ENCODE data around the gene FADS1. TPM values are rescaled to one million over a fixed set of nuclear protein-coding genes. Genes with fewer than 3 reads are reported as not detected.

Gene FADS1
- total RNA-seq, 2 donors from 2014 or later = 39.0 to 52.9 TPM

- peaks cover 37 to 76% of the 10 kb centered on the region in 2 donors for H3K4me1 ChIP-seq (ENCODE audit: control insufficient read depth in 1 of 2, low read depth in 2 of 2)
- no peaks in the 10 kb centered on the region for H3K9me3 ChIP-seq
- H3K27me3 ChIP-seq (replicated peaks; ENCODE audit: insufficient read depth) = no peaks in the 10 kb centered on the region
- no peak for ATAC-seq (ENCODE audit: insufficient number of reproducible peaks, low FRiP score, low read depth)
- DNase-seq (ENCODE audit: low spot score) = no peak
- H3K27ac ChIP-seq = peak overlapping the region; percentile 92 to 95
- H3K36me3 ChIP-seq = no peaks in the 10 kb centered on the region
- TF ChIP-seq CTCF (IDR thresholded peaks at IDR 0.05) = no peak
- H3K4me3 ChIP-seq = no peak overlapping the region
Observed at GRCh38 chr11:61833926-61834277, 17.1 kb upstream of the FADS1 start.

GRCh38 chr11:61833471-61833870 lies 16.7 kb upstream of the FADS1 start:
- H3K4me1 ChIP-seq (ENCODE audit: control insufficient read depth in 1 of 2, low read depth in 2 of 2) = peaks cover 37 to 77% of the 10 kb centered on the region in 2 donors
- no peak for DNase-seq (ENCODE audit: low spot score)

GRCh38 chr11:61832754-61833153 lies 16.0 kb upstream of the FADS1 start:
- H3K9me3 ChIP-seq = no peaks in the 10 kb centered on the region
- no peak for TF ChIP-seq CTCF (IDR thresholded peaks at IDR 0.05)
- DNase-seq (ENCODE audit: low spot score) = no peak
- H3K4me1 ChIP-seq (ENCODE audit: control insufficient read depth in 1 of 2, low read depth in 2 of 2) = peaks cover 37 to 77% of the 10 kb centered on the region in 2 donors
- peak overlapping the region; percentile 86 to 95 for H3K27ac ChIP-seq
- H3K27me3 ChIP-seq (replicated peaks; ENCODE audit: insufficient read depth) = no peaks in the 10 kb centered on the region
- no peak for ATAC-seq (ENCODE audit: insufficient number of reproducible peaks, low FRiP score, low read depth)
- no peak overlapping the region for H3K4me3 ChIP-seq
- H3K36me3 ChIP-seq = no peaks in the 10 kb centered on the region

More at GRCh38 chr11:61833471-61833870, 16.7 kb upstream of the FADS1 start:
- Histone ChIP-seq H3K27ac (peak overlapping the region; percentile 86 to 95), H3K9me3 (no peaks in the 10 kb centered on the region), H3K36me3 (no peaks in the 10 kb centered on the region), H3K27me3 (replicated peaks; ENCODE audit: insufficient read depth) (no peaks in the 10 kb centered on the region), H3K4me3 (no peak overlapping the region)
- no peak for ATAC-seq (ENCODE audit: insufficient number of reproducible peaks, low FRiP score, low read depth)
- TF ChIP-seq CTCF (IDR thresholded peaks at IDR 0.05) = no peak

GRCh38 chr11:61832207-61832606 lies 15.4 kb upstream of the FADS1 start:
- H3K36me3 ChIP-seq = no peaks in the 10 kb centered on the region
- no peak for ATAC-seq (ENCODE audit: insufficient number of reproducible peaks, low FRiP score, low read depth)
- H3K4me1 ChIP-seq (ENCODE audit: control insufficient read depth in 1 of 2, low read depth in 2 of 2) = peaks cover 37 to 77% of the 10 kb centered on the region in 2 donors
- H3K27me3 ChIP-seq (replicated peaks; ENCODE audit: insufficient read depth) = no peaks in the 10 kb centered on the region
- H3K27ac ChIP-seq = peak overlapping the region; percentile 86 to 95
- DNase-seq (ENCODE audit: low spot score) = no peak
- no peak overlapping the region for H3K4me3 ChIP-seq
- no peak for TF ChIP-seq CTCF (IDR thresholded peaks at IDR 0.05)
- H3K9me3 ChIP-seq = no peaks in the 10 kb centered on the region

- peak overlapping the region; percentile 86 to 95 for H3K27ac ChIP-seq
- DNase-seq (ENCODE audit: low spot score) (no peak), ATAC-seq (ENCODE audit: insufficient number of reproducible peaks, low FRiP score, low read depth) (no peak)
- no peaks in the 10 kb centered on the region for H3K9me3 ChIP-seq
- H3K27me3 ChIP-seq (replicated peaks; ENCODE audit: insufficient read depth) = no peaks in the 10 kb centered on the region
- peak overlapping the region; percentile 85 for H3K4me3 ChIP-seq
- no peak for TF ChIP-seq CTCF (IDR thresholded peaks at IDR 0.05)
- peaks cover 30 to 66% of the 10 kb centered on the region in 2 donors for H3K4me1 ChIP-seq (ENCODE audit: control insufficient read depth in 1 of 2, low read depth in 2 of 2)
- no peaks in the 10 kb centered on the region for H3K36me3 ChIP-seq
Observed at GRCh38 chr11:61830237-61831105, 13.7 kb upstream of the FADS1 start.

Measured in thoracic aorta (tissue), 2 donors.